ENCODE measurements around the gene HS2ST1. TPM values are rescaled to one million over a fixed set of nuclear protein-coding genes. Genes with fewer than 3 reads are reported as not detected.

HS2ST1 gene
- total and polyA plus RNA-seq, 4 donors: 4.1 to 45.3 (median 16.3) TPM

DNA sequence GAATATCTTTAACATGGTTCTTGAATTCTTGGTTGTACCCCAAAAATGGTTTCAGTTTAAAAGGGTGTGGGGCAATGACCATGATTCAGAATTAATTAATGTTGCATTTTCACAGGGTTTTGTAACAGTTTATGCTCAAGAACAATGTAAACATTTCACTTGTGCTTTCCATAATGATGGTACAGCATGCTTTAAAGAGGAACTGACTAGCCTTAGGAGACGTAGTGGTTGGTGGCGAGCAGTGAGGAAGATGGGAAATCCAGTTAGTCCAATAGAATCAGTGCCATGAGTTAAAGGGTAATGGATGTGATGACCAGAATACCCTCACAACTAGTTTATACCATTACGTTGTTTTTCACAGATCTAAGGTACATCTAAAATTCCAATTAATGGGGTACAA lies 138.0 kb downstream of the HS2ST1 start:
- H3K9me3 ChIP-seq (ENCODE audit: control insufficient read depth in 4 of 4, insufficient read depth in 3 of 4, low read length in 3 of 4): peaks cover 0 to 4% (median 0%) of the 10 kb centered on the region in 4 donors
- H3K36me3 ChIP-seq (ENCODE audit: control insufficient read depth in 4 of 4, insufficient read depth in 4 of 4, low read length in 4 of 4): no peaks in the 10 kb centered on the region
- H3K4me3 ChIP-seq: no peak overlapping the region
- H3K9ac ChIP-seq (ENCODE audit: insufficient read depth in 1 of 2, low read length in 2 of 2): no peak overlapping the region
- DNase-seq: no peak
- WGBS, 2 donors: 73 to 88% methylated on average over 3 of the region's 3 CpGs
- TF ChIP-seq, protein P1, sequence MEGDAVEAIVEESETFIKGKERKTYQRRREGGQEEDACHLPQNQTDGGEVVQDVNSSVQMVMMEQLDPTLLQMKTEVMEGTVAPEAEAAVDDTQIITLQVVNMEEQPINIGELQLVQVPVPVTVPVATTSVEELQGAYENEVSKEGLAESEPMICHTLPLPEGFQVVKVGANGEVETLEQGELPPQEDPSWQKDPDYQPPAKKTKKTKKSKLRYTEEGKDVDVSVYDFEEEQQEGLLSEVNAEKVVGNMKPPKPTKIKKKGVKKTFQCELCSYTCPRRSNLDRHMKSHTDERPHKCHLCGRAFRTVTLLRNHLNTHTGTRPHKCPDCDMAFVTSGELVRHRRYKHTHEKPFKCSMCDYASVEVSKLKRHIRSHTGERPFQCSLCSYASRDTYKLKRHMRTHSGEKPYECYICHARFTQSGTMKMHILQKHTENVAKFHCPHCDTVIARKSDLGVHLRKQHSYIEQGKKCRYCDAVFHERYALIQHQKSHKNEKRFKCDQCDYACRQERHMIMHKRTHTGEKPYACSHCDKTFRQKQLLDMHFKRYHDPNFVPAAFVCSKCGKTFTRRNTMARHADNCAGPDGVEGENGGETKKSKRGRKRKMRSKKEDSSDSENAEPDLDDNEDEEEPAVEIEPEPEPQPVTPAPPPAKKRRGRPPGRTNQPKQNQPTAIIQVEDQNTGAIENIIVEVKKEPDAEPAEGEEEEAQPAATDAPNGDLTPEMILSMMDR (IDR thresholded peaks at IDR 0.05; ENCODE audit: control extremely low read depth, extremely low read depth): no peak
- ATAC-seq (ENCODE audit: insufficient read depth, low FRiP score): no peak
- H3K4me1 ChIP-seq (ENCODE audit: control insufficient read depth in 5 of 5, insufficient read depth in 5 of 5, low read length in 5 of 5): no peaks in the 10 kb centered on the region
- no peak overlapping the region for H3K27ac ChIP-seq (ENCODE audit: low read depth in 1 of 2, low read length in 1 of 2)
- no peaks in the 10 kb centered on the region for H3K27me3 ChIP-seq (ENCODE audit: control insufficient read depth in 3 of 3, insufficient read depth in 3 of 3, low read length in 2 of 3)

DNA sequence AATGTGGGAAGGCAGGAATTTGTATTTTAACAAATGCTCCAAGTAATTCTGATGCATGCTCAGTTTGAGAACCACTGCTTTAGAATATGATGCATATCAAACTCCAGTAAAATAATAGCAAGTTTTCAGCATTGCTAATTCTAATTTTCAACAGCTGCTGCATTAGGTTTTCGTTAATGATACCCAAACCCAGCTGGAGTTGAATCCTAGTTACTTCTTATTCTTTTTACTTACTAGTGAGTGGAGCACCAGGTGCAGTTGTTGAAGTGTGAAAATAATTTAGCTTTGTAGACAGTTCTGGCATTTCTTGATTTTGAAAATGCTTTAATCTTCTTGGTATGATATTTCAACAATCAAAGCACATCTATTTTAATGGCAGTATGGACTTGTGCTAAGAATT lies 138.5 kb downstream of the HS2ST1 start:
- no peak overlapping the region for H3K4me3 ChIP-seq
- TF ChIP-seq, protein P1 (IDR thresholded peaks at IDR 0.05; ENCODE audit: control extremely low read depth, extremely low read depth): no peak
- H3K9ac ChIP-seq (ENCODE audit: insufficient read depth in 1 of 2, low read length in 2 of 2): no peak overlapping the region
- H3K27me3 ChIP-seq (ENCODE audit: control insufficient read depth in 3 of 3, insufficient read depth in 3 of 3, low read length in 2 of 3): no peaks in the 10 kb centered on the region
- no peaks in the 10 kb centered on the region for H3K36me3 ChIP-seq (ENCODE audit: control insufficient read depth in 4 of 4, insufficient read depth in 4 of 4, low read length in 4 of 4)
- peaks cover 0 to 2% (median 0%) of the 10 kb centered on the region in 5 donors for H3K4me1 ChIP-seq (ENCODE audit: control insufficient read depth in 5 of 5, insufficient read depth in 5 of 5, low read length in 5 of 5)
- no peak overlapping the region for H3K27ac ChIP-seq (ENCODE audit: low read depth in 1 of 2, low read length in 1 of 2)
- H3K9me3 ChIP-seq (ENCODE audit: control insufficient read depth in 4 of 4, insufficient read depth in 3 of 4, low read length in 3 of 4): peaks cover 0 to 4% (median 0%) of the 10 kb centered on the region in 4 donors
- 91 to 92% methylated on average over 1 of the region's 1 CpG for WGBS, 2 donors
- ATAC-seq (ENCODE audit: insufficient read depth, low FRiP score) (no peak), DNase-seq (no peak)

DNA sequence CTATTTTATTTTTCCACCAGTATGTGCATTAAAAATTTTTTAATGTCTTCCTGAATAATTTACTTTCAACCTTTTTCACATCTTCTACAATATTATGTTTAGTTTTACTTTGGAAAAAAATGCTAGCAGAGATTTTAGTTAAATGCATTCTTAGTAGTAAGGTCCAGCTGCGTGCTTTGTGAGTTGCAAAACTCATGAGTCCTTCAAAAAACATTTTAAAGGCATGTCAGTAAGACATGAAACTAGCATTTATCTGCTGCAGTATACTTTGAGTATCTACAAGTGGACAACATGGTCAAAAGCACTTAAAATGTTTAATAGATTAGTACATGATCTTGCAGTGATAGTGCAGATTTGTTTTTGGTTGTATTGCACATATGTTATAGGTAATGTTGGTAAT lies 139.0 kb downstream of the HS2ST1 start:
- ATAC-seq (ENCODE audit: insufficient read depth, low FRiP score): no peak
- Histone ChIP-seq H3K27ac (ENCODE audit: low read depth in 1 of 2, low read length in 1 of 2) (no peak overlapping the region), H3K36me3 (ENCODE audit: control insufficient read depth in 4 of 4, insufficient read depth in 4 of 4, low read length in 4 of 4) (no peaks in the 10 kb centered on the region), H3K4me1 (ENCODE audit: control insufficient read depth in 5 of 5, insufficient read depth in 5 of 5, low read length in 5 of 5) (peaks cover 0 to 3% (median 0%) of the 10 kb centered on the region in 5 donors), H3K9me3 (ENCODE audit: control insufficient read depth in 4 of 4, insufficient read depth in 3 of 4, low read length in 3 of 4) (no peaks in the 10 kb centered on the region), H3K9ac (ENCODE audit: insufficient read depth in 1 of 2, low read length in 2 of 2) (no peak overlapping the region), H3K27me3 (ENCODE audit: control insufficient read depth in 3 of 3, insufficient read depth in 3 of 3, low read length in 2 of 3) (no peaks in the 10 kb centered on the region), H3K4me3 (no peak overlapping the region)
- WGBS, 2 donors: 64 to 82% methylated on average over 1 of the region's 1 CpG
- TF ChIP-seq, protein P1 (IDR thresholded peaks at IDR 0.05; ENCODE audit: control extremely low read depth, extremely low read depth): no peak
- no peak for DNase-seq

DNA sequence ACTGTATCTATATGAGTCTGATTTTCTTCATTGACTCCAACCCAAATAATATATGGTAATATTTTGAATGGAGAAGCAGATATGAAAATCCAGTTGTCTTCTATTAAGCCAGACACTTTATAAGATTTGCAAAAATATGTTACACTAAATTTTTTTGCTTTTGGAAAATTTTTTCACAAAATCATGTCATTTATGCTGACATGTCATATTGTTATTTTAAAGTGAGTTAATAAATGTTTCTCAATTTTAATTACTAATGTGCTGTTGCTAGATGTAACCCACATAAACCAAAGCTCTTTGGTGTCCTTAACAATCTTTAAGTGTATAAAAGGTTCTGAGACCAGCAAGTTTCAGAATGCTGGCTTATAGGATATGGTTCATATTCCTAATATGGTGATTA lies 142.5 kb downstream of the HS2ST1 start:
- no peak overlapping the region for H3K4me3 ChIP-seq
- TF ChIP-seq, protein P1 (IDR thresholded peaks at IDR 0.05; ENCODE audit: control extremely low read depth, extremely low read depth): no peak
- no peak overlapping the region for H3K9ac ChIP-seq (ENCODE audit: insufficient read depth in 1 of 2, low read length in 2 of 2)
- ATAC-seq (ENCODE audit: insufficient read depth, low FRiP score) (no peak), DNase-seq (no peak)
- peaks cover 0 to 5% (median 0%) of the 10 kb centered on the region in 5 donors for H3K4me1 ChIP-seq (ENCODE audit: control insufficient read depth in 5 of 5, insufficient read depth in 5 of 5, low read length in 5 of 5)
- H3K27ac ChIP-seq (ENCODE audit: low read depth in 1 of 2, low read length in 1 of 2): no peak overlapping the region
- H3K27me3 ChIP-seq (ENCODE audit: control insufficient read depth in 3 of 3, insufficient read depth in 3 of 3, low read length in 2 of 3): no peaks in the 10 kb centered on the region
- H3K9me3 ChIP-seq (ENCODE audit: control insufficient read depth in 4 of 4, insufficient read depth in 3 of 4, low read length in 3 of 4): no peaks in the 10 kb centered on the region
- H3K36me3 ChIP-seq (ENCODE audit: control insufficient read depth in 4 of 4, insufficient read depth in 4 of 4, low read length in 4 of 4): no peaks in the 10 kb centered on the region

Measured in lung (tissue), 12 donors.